ENCODE results near the gene ISG20.
A peak's percentile ranks its signal among the peaks of the same experiment; 100 is the strongest.
"Not testable (repeated sequence)": the region's sequence is repeated elsewhere in the genome, so short reads cannot be mapped to it uniquely, and the experiment has no call there.

ISG20 gene

DNA sequence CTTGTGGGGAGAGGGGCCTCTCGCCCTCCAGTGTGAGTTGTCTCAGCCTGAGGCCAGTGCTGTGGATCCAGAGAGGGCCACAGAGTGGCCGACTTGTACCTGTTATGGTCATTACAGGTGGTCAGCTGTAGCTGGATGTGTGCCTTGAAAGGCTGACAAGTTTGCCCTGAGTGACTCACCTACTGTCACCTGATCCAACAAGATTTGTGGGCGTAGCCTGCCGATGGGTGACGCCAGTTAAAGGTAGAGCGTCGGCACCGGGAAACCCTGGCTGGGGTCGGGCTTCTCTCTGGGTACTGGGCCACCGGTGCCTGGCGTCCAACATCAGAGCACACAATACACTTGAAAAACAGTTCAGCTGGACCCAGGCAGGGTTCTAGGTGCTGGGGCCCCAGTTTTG, 2.8 kb upstream of the ISG20 start:
- TF ChIP-seq CTCF (IDR thresholded peaks at IDR 0.05; ENCODE audit: control insufficient read depth, extremely low read depth, insufficient read depth): no peak
- H3K4me3 ChIP-seq (ENCODE audit: low read depth, low read length): no peak overlapping the region
- peak; percentile 85 for DNase-seq (ENCODE audit: low read depth)

GRCh38 chr15:88636654-88637053, 2.2 kb upstream of the ISG20 start:
- no peak for TF ChIP-seq CTCF (IDR thresholded peaks at IDR 0.05; ENCODE audit: control insufficient read depth, extremely low read depth, insufficient read depth)
- H3K4me3 ChIP-seq (ENCODE audit: low read depth, low read length): no peak overlapping the region
- DNase-seq (ENCODE audit: low read depth): no peak

DNA sequence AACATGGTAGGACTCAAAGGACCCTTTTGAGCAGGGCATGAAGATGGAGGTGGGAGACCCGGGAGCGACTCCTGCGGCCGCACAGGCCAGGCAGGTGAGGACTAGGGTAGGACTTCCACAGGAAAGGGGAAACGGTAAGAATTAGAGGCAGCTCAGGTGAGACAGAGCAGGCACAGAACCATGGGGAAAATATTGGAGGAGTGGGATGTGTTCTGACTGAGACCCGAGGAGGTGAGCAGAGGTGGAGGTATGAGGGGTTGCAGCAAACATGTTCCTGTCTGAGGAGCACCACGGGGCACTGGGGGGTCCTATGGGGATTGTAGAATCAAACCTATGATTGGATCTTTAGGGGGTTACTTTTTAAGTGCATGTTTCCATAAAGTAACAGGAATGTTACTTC, 1.4 kb upstream of the ISG20 start:
- TF ChIP-seq CTCF (IDR thresholded peaks at IDR 0.05; ENCODE audit: control insufficient read depth, extremely low read depth, insufficient read depth): no peak
- DNase-seq (ENCODE audit: low read depth): no peak
- H3K4me3 ChIP-seq (ENCODE audit: low read depth, low read length): no peak overlapping the region

DNA sequence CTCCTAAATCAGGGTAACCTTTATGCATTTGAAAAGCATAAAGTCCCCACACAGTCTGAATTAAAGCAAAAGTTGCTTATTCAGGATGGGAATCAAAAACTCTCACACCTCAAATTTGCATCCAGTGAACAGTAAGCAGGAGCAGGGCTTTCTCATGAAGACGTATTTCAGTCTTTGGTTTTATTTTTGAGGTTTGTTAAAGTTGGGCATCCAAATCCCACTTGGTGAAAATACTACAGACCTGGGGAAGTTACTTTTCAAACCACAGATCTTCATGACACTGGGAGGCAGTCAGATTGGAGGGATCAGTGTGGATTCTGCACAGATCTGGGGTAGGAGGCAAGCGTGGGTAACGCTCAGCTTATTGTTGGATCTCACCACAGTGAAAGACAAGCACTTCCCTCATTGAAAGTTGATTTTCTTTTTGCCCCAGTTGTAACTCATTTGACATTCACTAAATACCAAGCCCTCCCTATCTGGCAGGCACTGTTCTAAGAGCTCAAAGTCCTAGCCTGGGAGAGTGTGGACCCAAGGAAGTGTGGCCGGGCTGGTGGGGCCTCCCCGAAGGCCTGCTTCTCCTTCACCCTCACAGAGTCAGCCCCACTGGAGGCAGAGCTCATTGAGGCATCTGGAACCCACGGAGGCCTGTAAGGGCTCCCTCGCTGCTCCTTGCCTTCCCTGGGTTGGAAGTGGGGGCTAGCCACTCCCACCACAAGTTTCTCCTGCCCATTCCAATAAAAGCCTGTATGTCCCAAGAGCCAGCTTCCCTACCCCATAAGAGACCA, 783 bp upstream of the ISG20 start:
- no peak for DNase-seq (ENCODE audit: low read depth)
- peak overlapping the region; percentile 59 for H3K4me3 ChIP-seq (ENCODE audit: low read depth, low read length)
- TF ChIP-seq CTCF (IDR thresholded peaks at IDR 0.05; ENCODE audit: control insufficient read depth, extremely low read depth, insufficient read depth): no peak

DNA sequence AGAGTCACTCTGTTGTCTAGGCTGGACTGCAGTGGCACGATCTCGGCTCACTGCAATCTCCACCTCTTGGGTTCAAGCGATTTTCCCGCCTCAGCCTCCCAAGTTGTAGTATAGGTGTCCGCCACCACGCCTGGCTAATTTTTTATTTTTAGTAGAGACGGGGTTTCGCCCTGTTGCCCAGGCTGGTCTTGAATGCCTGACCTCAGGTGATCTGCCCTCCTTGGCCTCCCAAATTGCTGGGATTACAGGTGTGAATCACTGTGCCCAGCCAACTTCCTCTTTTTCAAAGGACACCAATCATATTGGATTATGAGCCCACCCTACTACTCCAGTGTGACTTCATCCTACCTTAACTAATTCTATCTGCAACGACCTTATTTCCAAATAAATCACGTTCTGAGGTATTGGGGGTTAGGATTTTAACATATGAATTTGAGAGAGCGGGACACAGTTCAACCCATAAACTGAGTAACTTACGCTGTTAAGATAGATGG, 3.2 kb downstream of the ISG20 start:
- TF ChIP-seq CTCF (IDR thresholded peaks at IDR 0.05; ENCODE audit: control insufficient read depth, extremely low read depth, insufficient read depth): no peak
- DNase-seq (ENCODE audit: low read depth): no peak
- no peak overlapping the region for H3K4me3 ChIP-seq (ENCODE audit: low read depth, low read length)

- not testable (repeated sequence) for H3K4me3 ChIP-seq (ENCODE audit: low read depth, low read length); DNase-seq (ENCODE audit: low read depth)
Measured at GRCh38 chr15:88642514-88642913, 3.7 kb downstream of the ISG20 start.

GRCh38 chr15:88644741-88645140, 5.9 kb downstream of the ISG20 start:
- H3K4me3 ChIP-seq (ENCODE audit: low read depth, low read length): no peak overlapping the region

More at GRCh38 chr15:88644741-88645140, 5.9 kb downstream of the ISG20 start:
- TF ChIP-seq CTCF (IDR thresholded peaks at IDR 0.05; ENCODE audit: control insufficient read depth, extremely low read depth, insufficient read depth): no peak
- no peak for DNase-seq (ENCODE audit: low read depth)
